GM10847 (cell line): ENCODE measurements around the gene FEN1.
A peak's percentile ranks its signal among the peaks of the same experiment; 100 is the strongest.

Experiments
- POLR2A ChIP-seq: IDR thresholded peaks from 2 replicates; pipeline ENCODE4 v1.6.1; 2011; ENCODE audit not compliant: insufficient read length; ENCODE audit errors: extremely low read depth

Gene FEN1

DNA sequence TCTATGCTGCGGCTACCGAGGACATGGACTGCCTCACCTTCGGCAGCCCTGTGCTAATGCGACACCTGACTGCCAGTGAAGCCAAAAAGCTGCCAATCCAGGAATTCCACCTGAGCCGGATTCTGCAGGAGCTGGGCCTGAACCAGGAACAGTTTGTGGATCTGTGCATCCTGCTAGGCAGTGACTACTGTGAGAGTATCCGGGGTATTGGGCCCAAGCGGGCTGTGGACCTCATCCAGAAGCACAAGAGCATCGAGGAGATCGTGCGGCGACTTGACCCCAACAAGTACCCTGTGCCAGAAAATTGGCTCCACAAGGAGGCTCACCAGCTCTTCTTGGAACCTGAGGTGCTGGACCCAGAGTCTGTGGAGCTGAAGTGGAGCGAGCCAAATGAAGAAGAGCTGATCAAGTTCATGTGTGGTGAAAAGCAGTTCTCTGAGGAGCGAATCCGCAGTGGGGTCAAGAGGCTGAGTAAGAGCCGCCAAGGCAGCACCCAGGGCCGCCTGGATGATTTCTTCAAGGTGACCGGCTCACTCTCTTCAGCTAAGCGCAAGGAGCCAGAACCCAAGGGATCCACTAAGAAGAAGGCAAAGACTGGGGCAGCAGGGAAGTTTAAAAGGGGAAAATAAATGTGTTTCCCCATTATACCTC, 3.3 kb downstream of the FEN1 start:
- no peak for TF ChIP-seq POLR2A

DNA sequence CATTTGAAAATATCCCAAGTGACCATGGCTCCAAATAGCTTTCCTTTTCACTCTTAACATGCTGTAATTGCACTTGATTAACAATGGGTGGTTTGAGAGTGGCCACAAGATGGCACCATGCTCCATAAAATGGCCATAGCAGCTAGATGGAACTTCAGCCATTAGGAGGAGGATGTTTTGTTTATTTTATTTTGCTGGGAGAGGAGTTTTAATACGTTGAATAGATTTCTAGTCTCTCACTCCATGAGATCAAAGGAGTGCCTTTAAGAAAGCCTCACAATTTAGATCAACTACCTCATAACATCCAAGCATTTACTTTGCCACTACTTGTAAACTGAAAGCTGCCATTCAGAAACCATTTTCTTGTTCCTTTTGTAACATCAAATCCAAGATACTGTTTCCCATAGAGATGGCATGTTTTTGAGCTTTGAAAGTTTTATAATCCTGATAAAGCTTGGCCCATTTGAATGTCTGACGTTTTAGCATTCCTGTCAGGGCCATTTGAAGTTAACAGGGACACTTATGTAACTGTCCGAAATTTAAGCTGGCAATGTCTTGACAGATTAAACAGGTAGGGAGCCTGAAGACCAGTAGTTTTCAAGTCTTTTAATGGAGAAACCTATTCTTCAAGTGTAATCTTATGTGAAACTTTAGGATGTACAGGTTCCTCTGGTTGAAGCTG, 4.7 kb downstream of the FEN1 start:
- no peak for TF ChIP-seq POLR2A

DNA sequence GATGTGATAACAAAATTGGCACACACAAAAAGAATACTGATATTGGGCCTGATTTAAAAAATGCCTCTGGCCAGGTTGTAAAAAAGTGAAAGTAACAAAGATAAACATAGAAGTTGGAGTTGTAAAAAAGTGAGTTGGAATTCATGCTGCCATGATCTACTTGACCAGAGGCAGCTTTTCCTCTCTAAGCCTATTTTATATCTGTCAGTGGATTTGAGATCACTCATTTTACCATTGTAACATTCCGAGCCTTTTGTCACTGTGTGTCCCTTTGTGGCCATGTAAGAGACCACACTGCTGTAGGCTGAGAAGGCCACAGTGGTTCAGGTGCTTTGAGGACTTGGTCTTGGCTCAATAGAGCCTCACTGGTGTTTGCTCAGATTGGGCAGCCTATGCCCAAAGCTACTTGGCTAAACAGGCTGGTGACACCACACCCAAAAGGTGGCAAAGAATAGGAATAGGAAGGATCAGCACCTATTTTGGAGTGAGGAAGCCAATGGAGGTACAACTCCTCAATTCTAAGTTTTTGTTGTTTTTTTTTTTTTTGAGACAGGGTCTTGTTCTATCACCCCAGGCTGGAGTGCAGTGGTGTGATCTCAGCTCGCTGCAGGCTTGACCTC, 7.1 kb downstream of the FEN1 start:
- no peak for TF ChIP-seq POLR2A

DNA sequence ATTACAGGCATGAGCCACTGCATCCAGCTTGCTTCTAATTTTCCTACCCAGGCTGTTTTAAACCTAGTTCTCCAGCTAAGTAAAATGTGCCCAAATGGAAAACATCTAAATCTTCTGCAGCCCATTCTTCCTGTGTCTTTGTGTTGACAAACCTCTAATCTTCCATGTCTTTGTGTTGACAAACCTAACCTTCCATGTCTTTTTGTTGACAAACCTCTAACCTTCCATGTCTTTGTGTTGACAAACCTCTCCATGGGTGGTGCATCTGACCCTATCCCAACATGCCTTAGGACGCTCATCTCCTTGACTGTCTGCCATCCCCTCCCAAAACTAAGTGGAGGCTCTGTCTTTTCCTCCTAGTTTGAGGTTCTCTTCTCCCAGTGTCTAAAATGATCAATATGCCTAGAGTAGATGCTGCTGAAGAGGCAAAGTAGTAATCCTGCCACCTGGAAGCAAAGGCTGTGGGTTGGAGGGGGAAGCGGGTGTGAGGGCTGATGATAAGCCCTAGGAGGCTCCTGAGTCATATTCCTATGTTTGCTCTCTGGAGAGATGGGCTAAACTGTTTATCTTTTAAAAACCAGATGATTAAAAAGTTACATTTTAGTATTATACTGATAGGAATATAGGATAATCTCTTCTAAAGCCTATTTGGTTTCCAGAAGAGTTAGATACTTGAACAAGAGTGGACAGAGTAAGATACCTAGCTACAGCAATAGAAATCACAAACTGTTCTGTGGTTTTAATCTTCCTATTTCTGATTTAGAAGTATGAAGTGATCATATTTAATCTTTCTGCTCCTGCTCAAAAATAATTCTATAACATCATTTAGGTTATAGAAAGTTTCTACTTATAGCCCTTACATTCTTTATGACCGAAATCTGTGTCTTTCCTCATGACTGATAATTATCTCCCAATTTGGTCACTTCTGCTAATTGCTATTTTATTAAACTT, 7.9 kb downstream of the FEN1 start:
- no peak for TF ChIP-seq POLR2A

DNA sequence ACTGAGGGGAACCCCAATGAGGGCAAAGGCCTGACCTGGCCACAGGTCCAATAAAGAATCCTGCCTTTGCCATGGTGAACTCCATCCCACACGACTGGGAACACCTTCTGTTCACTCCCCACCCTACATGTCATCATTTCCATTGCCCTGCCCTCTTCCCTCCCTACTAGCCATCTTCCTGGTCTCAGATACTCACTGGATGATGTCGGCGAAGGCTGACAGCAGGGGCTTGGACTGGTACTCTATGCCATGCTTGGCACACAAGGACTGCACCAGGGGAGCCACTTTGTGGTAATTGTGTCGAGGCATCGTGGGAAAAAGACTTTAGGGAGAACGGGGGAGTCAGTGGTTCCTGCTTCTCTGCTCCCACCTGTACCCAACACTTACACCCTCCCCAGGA, 9.9 kb downstream of the FEN1 start:
- no peak for TF ChIP-seq POLR2A

DNA sequence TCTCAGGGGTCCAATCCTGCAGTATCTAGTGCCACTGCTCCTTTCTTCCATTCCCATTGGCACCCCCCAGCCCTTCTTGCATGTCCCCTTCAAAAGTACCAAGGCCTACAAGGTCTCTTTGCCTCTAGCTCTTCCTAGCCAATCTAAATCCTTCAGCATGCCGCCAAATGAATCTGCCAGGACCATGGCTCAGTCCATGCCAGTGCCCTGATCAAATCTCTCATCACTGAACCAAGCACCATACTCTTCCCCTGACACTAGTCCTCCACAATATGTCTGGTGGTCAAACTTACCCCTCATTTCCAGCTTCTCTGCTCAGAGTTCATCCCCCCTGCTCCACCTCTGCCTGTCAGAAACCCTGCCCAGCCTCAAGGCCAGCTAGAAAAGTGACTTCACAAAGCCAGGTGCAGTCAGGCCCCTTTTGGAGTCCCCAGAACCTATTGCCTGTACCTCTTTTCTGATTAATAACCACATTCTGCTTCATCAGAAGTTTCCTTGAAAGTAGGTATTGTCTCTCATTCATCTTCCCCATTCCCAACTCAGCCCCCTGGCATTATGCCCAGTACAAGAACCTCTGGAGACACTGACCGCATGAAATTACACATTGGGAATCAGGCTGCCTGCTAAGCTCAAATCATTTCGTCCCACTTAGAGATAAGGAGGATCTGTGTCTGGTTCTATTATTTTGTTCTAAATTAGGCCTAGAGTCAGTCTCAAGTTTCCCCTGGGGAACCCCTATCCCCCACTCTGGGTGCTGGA, 11.4 kb downstream of the FEN1 start:
- no peak for TF ChIP-seq POLR2A

DNA sequence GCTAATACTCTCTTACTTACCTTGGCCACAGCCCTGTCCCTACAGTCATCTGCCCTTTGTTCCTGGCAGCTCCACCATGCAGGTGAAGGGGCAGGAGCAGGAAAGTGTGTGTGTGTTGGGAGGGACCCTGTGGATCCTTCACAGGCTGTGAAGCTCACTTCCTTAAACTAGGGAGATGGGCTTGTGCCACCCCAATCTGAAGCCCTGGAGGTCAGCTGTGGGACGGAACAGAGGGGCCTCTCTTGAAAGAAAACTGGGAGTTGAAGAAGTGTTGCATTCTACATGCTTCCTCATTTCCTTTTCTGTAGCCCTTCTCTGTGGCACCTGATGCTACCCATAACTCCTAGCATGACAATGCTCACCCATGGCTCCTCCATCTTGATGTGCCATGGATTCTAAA, 12.4 kb downstream of the FEN1 start:
- TF ChIP-seq POLR2A, result no peak

DNA sequence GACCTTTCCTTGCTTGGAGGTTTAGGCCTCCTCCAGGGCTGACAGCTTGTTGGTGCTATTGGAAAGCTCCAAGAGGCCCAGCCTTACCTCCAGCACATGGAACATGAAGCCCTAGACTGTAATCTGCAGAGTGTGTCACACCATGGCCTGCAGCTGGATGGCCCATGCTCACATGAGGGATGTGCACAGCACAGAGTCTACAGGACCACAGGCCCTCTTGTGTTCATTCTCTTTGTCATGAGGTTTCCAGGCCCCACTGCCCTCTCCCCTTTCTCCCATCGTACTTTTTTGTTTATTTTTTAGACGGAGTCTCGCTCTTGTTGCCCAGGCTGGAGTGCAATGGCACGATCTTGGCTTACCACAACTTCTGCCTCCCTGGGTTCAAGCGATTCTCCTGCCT, 14.1 kb downstream of the FEN1 start:
- TF ChIP-seq POLR2A, result no peak

DNA sequence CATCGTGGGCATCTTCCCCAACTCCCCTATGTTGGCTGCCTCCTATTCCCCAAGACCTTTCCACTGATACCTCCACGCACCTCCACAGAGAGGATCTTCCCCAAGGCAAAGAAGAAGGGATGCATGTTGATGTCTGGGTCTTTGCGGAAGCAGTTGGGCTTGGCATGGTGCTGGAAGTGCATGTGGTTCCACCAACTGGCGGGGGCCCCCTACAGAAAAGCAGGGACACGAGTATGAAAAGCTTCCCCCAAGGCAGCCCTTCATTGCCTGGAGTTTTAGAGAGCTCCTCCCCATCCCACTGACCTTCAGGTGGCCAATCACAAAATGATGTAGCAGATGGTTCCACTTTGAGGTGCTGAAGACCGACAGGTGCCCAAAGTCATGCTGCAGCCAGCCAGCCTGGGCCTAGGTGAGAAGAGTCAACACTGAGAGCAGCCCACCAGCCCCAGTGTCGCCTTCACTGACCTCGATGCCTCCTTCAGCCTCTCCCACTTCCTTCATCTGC, 18.0 kb downstream of the FEN1 start:
- TF ChIP-seq POLR2A, result no peak

DNA sequence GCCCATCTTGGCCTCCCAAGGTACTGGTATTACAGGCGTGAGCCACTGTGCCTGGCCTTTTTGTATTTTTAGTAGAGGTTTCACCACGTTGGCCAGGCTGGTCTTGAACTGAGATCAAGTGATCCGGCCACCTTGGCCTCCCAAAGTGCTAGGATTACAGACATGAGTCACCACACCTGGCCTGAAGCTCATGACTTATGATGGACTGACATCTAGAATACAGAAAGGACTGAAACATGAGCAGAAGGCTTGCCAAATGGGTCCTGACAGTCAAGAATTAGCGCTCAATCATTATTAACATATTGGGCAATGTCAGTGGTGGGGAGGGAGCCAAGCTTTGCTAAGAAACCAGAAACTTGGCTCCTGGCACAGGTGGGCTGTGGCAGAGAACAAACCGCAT, 19.1 kb downstream of the FEN1 start:
- no peak for TF ChIP-seq POLR2A

DNA sequence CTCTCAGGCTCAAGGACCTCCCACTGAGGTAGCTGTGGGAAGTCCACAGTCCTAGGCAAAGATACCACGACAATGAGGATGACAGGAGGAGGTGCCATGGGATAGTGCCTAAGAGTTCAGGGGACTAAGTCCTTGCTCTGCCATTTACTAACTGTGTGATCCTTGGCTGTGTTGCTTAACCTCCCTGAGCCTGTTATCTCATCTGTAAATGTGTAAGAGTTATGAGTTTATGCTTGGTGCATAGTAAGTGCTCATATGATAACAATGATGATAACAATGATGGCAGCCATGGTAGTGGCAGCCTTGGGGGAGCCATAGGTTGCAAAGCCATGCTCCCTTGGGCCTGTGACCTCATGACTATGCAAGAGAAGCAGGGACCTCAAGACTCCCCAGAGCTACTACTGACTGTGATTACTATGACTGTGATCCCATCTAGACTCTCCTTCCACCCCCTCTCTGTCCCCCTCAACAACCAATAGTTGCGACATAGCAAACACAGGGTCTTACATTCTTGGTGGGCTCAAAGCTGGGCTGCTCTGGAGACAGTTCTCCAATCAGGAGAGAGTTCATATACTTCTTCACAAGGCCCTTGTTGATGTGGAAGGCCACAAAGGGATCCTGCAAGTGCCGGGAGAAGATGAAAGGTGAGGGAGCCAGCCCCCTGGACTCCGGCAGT, 20.2 kb downstream of the FEN1 start:
- TF ChIP-seq POLR2A, result no peak

DNA sequence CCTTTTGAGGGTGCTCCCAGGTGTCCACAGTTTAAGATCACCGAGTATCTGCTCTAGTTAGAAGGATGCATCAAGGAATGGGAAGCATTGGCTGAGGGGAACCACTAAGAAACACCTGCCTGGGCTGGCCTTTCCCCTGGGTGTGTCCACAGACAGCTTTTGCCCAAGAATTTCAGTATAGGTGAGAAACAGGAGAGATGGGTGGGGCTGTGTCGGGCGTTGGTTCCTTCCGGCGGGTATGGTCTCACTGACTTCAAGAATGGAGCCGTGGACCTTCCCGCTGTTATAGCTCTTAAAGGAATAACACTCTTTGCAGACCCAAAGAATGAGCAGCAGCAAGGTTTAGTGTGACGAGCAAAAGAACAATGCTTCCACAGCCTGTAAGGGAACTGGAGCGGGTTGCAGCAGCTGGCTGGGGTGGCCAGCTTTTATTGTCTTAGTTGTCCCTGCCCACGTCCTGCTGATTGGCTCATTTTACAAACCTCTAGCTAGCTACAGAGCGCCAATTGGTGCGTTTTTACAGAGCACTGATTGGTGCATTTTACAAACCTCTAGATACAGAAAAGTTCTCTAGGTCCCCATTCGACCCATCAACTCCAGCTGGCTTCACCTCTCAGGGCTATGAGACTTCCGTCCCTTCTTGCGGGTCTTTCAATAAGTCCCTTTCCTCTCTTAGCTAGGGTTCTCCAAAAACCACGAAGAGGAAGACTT, 21.7 kb downstream of the FEN1 start:
- TF ChIP-seq POLR2A, result no peak

DNA sequence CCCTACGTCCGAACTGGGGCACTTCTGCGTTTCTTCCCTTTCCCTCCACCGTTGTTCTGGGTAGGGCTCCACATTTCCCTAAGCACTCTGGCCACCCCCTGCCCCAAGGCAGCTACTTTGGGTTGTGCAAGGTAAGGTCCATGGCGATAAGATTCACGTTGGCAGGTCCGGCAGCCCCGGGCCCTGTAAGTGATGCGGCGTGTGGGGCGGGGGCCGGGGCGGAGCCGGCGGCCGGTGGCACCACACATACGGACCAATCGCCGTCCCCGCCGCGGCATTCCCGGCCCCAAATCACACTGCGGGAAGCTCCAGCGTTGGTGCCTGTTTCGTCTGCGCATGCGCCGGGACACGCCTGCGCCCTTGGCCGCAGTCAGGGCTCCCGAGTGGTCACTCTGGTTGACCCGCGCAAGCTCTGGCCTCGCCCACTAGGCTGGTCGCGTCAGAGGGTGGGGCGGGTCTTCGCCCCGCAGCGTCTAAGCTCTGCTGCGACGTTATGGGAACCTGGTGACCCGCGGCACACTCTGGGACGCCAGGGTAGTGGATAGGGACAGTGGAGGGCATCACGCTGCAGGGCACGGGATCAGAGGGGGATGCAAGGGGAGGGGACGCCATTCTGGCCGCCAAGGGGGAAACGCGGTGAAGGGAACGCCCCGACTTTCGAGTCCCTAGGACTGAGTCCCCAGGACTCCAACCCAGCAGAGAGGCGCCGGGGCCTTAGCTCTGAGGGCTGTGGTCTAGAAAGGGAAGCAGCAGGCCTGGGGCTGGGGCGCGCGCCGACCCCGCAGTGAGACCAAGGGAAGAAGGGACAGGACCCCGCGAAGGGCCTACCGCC, 22.5 kb downstream of the FEN1 start:
- peak; percentile 42 for TF ChIP-seq POLR2A
